Measurements from ENCODE around the gene SFT2D3. TPM values are rescaled to one million over a fixed set of nuclear protein-coding genes. Genes with fewer than 3 reads are reported as not detected.

The SFT2D3 gene
- total RNA-seq, 1 experiment from 2014 or later, result 5.6 TPM

DNA sequence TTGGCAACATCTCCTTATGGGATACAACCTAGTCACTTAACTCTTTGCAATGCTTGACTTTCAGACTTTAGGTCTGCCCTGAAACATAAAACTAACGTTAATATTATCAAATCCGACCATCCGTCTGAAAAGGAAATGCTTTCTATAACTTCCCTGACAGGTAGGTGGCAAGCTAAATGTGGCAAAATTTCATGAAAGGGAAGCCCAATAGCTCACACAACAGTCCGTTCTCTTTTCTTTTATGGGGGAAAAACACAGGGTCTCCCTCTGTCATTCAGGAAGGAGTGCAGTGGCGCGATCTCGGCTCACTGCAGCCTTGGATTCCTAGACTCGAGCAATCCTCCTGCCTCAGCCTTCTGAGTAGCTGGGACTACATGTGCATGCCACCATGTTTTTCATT lies 52.9 kb downstream of the SFT2D3 start:
- Histone ChIP-seq H3K27ac (ENCODE audit: low read length) (no peak overlapping the region), H3K9me3 (ENCODE audit: control insufficient read depth, insufficient read depth, low read depth, low read length) (no peaks in the 10 kb centered on the region), H3K4me1 (ENCODE audit: control insufficient read depth, insufficient read depth, low read length) (no peaks in the 10 kb centered on the region), H3K4me3 (ENCODE audit: low read depth in 2 of 2, low read length in 2 of 2) (no peak overlapping the region), H3K27me3 (ENCODE audit: control insufficient read depth, insufficient read depth, low read length) (no peaks in the 10 kb centered on the region), H3K36me3 (ENCODE audit: control insufficient read depth, insufficient read depth, low read length) (no peaks in the 10 kb centered on the region)
- in situ Hi-C loops (cut with HindIII; ENCODE audit: low pct_unique_long_range_greater_than_20kb, low sequenced_read_pairs), result no loop called here
- no peak for ATAC-seq
- intact Hi-C loops (cut with micrococcal nuclease; ENCODE audit: unreplicated experiment), result no loop called here
- DNase-seq (ENCODE audit: low read depth, low spot score), result no peak
- ChIA-PET CTCF (no interaction called here), POLR2A (interaction anchor here (0.6 kb wide), 2 partner anchors 12 to 18 kb away, joined by 3 to 15 read pairs; no protein-coding TSS in a partner anchor)
- TF ChIP-seq POLR2AphosphoS5 (IDR thresholded peaks at IDR 0.05; ENCODE audit: low read depth, low read length) (no peak), TCF7L2 (IDR thresholded peaks at IDR 0.05; ENCODE audit: low read depth, low read length) (no peak), SIN3A (IDR thresholded peaks at IDR 0.05; ENCODE audit: borderline replicate concordance, insufficient read depth, low read depth, low read length) (no peak)
- TF ChIP-seq, protein P1, sequence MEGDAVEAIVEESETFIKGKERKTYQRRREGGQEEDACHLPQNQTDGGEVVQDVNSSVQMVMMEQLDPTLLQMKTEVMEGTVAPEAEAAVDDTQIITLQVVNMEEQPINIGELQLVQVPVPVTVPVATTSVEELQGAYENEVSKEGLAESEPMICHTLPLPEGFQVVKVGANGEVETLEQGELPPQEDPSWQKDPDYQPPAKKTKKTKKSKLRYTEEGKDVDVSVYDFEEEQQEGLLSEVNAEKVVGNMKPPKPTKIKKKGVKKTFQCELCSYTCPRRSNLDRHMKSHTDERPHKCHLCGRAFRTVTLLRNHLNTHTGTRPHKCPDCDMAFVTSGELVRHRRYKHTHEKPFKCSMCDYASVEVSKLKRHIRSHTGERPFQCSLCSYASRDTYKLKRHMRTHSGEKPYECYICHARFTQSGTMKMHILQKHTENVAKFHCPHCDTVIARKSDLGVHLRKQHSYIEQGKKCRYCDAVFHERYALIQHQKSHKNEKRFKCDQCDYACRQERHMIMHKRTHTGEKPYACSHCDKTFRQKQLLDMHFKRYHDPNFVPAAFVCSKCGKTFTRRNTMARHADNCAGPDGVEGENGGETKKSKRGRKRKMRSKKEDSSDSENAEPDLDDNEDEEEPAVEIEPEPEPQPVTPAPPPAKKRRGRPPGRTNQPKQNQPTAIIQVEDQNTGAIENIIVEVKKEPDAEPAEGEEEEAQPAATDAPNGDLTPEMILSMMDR (IDR thresholded peaks at IDR 0.05), result no peak
- TF ChIP-seq, protein P2, sequence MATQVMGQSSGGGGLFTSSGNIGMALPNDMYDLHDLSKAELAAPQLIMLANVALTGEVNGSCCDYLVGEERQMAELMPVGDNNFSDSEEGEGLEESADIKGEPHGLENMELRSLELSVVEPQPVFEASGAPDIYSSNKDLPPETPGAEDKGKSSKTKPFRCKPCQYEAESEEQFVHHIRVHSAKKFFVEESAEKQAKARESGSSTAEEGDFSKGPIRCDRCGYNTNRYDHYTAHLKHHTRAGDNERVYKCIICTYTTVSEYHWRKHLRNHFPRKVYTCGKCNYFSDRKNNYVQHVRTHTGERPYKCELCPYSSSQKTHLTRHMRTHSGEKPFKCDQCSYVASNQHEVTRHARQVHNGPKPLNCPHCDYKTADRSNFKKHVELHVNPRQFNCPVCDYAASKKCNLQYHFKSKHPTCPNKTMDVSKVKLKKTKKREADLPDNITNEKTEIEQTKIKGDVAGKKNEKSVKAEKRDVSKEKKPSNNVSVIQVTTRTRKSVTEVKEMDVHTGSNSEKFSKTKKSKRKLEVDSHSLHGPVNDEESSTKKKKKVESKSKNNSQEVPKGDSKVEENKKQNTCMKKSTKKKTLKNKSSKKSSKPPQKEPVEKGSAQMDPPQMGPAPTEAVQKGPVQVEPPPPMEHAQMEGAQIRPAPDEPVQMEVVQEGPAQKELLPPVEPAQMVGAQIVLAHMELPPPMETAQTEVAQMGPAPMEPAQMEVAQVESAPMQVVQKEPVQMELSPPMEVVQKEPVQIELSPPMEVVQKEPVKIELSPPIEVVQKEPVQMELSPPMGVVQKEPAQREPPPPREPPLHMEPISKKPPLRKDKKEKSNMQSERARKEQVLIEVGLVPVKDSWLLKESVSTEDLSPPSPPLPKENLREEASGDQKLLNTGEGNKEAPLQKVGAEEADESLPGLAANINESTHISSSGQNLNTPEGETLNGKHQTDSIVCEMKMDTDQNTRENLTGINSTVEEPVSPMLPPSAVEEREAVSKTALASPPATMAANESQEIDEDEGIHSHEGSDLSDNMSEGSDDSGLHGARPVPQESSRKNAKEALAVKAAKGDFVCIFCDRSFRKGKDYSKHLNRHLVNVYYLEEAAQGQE (IDR thresholded peaks at IDR 0.05; ENCODE audit: insufficient read depth in 1 of 2, low read depth in 2 of 2, low read length in 1 of 2), result no peak
- BruUV-seq (replicated peaks), result no TSS peak

Other genes starting within 250 kb of the SFT2D3 start
- gene IWS1, start 175.0 kb upstream of the SFT2D3 start, total RNA-seq (2021; ENCODE audit: unreplicated experiment), result 48.6 TPM
- gene MYO7B, start 165.8 kb upstream of the SFT2D3 start, total RNA-seq (2021; ENCODE audit: unreplicated experiment), result 0.15 TPM
- gene GPR17, start 55.3 kb upstream of the SFT2D3 start, total RNA-seq (2021; ENCODE audit: unreplicated experiment), result not detected
- gene LIMS2, start 26.0 kb upstream of the SFT2D3 start, total RNA-seq (2021; ENCODE audit: unreplicated experiment), result 8.9 TPM
- 63.7 TPM for gene WDR33, start 109.7 kb downstream of the SFT2D3 start, total RNA-seq (2021; ENCODE audit: unreplicated experiment)
- gene POLR2D, start 156.7 kb downstream of the SFT2D3 start, total RNA-seq (2021; ENCODE audit: unreplicated experiment), result 62.1 TPM
- 26.5 TPM for gene AMMECR1L, start 184.5 kb downstream of the SFT2D3 start, total RNA-seq (2021; ENCODE audit: unreplicated experiment)